GM23338 (cell line): ENCODE results near the gene VAMP8. TPM values are rescaled to one million over a fixed set of nuclear protein-coding genes. Genes with fewer than 3 reads are reported as not detected.

Source experiments
- ATAC-seq: fragments of 200-7000 bp; cut with Tn5 transposase; 3 replicates; pipeline ENCODE4 v1.9.1; 2020
- DNase-seq: peaks from one replicate; pipeline ENCODE4 v3.0.0-alpha.2; 2015; ENCODE audit warnings: low spot score
- H2AFZ ChIP-seq: fragments of 200-600 bp; sonication (generic); 2 replicates; pipeline ENCODE4 v1.8.0; 2016; ENCODE audit warnings: antibody characterized with exemption, mild to moderate bottlenecking, moderate library complexity
- H3F3A ChIP-seq: fragments of 200-600 bp; sonication (generic); replicated peaks from 2 replicates; pipeline ENCODE4 v1.8.0; 2017; ENCODE audit warnings: antibody characterized with exemption, mixed run types, low read depth
- H3K27ac ChIP-seq: fragments of 200-600 bp; sonication (generic); 2 replicates; pipeline ENCODE4 v1.6.1; 2016; ENCODE audit warnings: low read depth
- H3K27me3 ChIP-seq: fragments of 200-600 bp; sonication (generic); 2 replicates; pipeline ENCODE4 v1.8.0; 2016; ENCODE audit warnings: mild to moderate bottlenecking, mixed run types, moderate library complexity; ENCODE audit not compliant: insufficient read depth
- H3K36me3 ChIP-seq: fragments of 200-600 bp; sonication (generic); 2 replicates; pipeline ENCODE4 v1.8.0; 2016; ENCODE audit warnings: mild to moderate bottlenecking; ENCODE audit not compliant: insufficient read depth
- H3K4me1 ChIP-seq: fragments of 200-600 bp; sonication (generic); 2 replicates; pipeline ENCODE4 v1.8.0; 2016; ENCODE audit warnings: mild to moderate bottlenecking, moderate library complexity; ENCODE audit not compliant: insufficient read depth
- H3K4me2 ChIP-seq: fragments of 200-600 bp; sonication (generic); 2 replicates; pipeline ENCODE4 v1.7.1; 2017; ENCODE audit warnings: mixed run types
- H3K4me3 ChIP-seq: fragments of 200-600 bp; sonication (generic); 2 replicates; pipeline ENCODE4 v1.6.1; 2016; ENCODE audit warnings: mixed run types
- H3K79me2 ChIP-seq: fragments of 200-600 bp; sonication (generic); replicated peaks from 2 replicates; pipeline ENCODE4 v1.8.0; 2017; ENCODE audit warnings: mild to moderate bottlenecking; ENCODE audit not compliant: insufficient read depth
- H3K9me2 ChIP-seq: fragments of 200-600 bp; sonication (generic); 2 replicates; pipeline ENCODE4 v1.8.0; 2017; ENCODE audit not compliant: insufficient read depth
- H4K20me1 ChIP-seq: fragments of 200-600 bp; sonication (generic); replicated peaks from 2 replicates; pipeline ENCODE4 v1.8.0; 2017; ENCODE audit warnings: mild to moderate bottlenecking; ENCODE audit not compliant: insufficient read depth
- H3K27ac Mint-ChIP-seq: 2 replicates; pipeline ENCODE4 v1.8.0; 2020; ENCODE audit warnings: inconsistent platforms, mild to moderate bottlenecking, moderate library complexity, mixed read lengths
- H3K27me3 Mint-ChIP-seq: 3 replicates; pipeline ENCODE4 v1.8.0; 2022; ENCODE audit warnings: low read depth, mild to moderate bottlenecking, moderate library complexity, mixed read lengths, inconsistent platforms; ENCODE audit not compliant: insufficient read depth, poor library complexity
- H3K36me3 Mint-ChIP-seq: 3 replicates; pipeline ENCODE4 v1.8.0; 2021; ENCODE audit warnings: low read depth, mild to moderate bottlenecking, inconsistent platforms, moderate library complexity, mixed read lengths
- H3K4me1 Mint-ChIP-seq: 3 replicates; pipeline ENCODE4 v1.8.0; 2020; ENCODE audit warnings: mild to moderate bottlenecking, inconsistent platforms, mixed read lengths
- H3K4me3 Mint-ChIP-seq: 3 replicates; pipeline ENCODE4 v1.8.0; 2021; ENCODE audit warnings: moderate library complexity, mild to moderate bottlenecking, inconsistent platforms, mixed read lengths
- H3K9me3 Mint-ChIP-seq: 3 replicates; pipeline ENCODE4 v1.8.0; 2020; ENCODE audit warnings: moderate library complexity, mild to moderate bottlenecking, inconsistent platforms, mixed read lengths
- CREB1 ChIP-seq: fragments of 250-450 bp; sonication (Bioruptor Pico); IDR thresholded peaks from 2 replicates; pipeline ENCODE4 v1.5.0; 2020; ENCODE audit warnings: low read depth, mild to moderate bottlenecking, moderate library complexity
- EZH2 ChIP-seq: fragments of 200-600 bp; sonication (generic); IDR thresholded peaks from one replicate; pipeline ENCODE4 v1.8.0; 2017; ENCODE audit warnings: antibody characterized with exemption, mild to moderate bottlenecking, low read depth; ENCODE audit not compliant: unreplicated experiment
- EZH2phosphoT487 ChIP-seq: fragments of 200-600 bp; sonication (generic); IDR thresholded peaks from one replicate; pipeline ENCODE4 v1.8.1; 2018; ENCODE audit warnings: antibody characterized with exemption; ENCODE audit not compliant: unreplicated experiment
- JUNB ChIP-seq: IDR thresholded peaks from one replicate; pipeline ENCODE4 v1.6.1; 2016; ENCODE audit warnings: antibody characterized with exemption; ENCODE audit not compliant: unreplicated experiment
- NANOG ChIP-seq: IDR thresholded peaks from 2 replicates; pipeline ENCODE4 v1.6.1; 2016; ENCODE audit warnings: antibody characterized with exemption, borderline replicate concordance
- POLR2AphosphoS5 ChIP-seq: IDR thresholded peaks from 2 replicates; pipeline ENCODE4 v1.6.1; 2016; ENCODE audit warnings: antibody characterized with exemption, low read depth
- STAT1 ChIP-seq: IDR thresholded peaks from one replicate; pipeline ENCODE4 v1.6.1; 2016; ENCODE audit warnings: antibody characterized with exemption; ENCODE audit not compliant: unreplicated experiment
- ZNF114 ChIP-seq: fragments of 250-450 bp; sonication (Bioruptor Pico); IDR thresholded peaks from 2 replicates; pipeline ENCODE4 v1.5.0; 2020; ENCODE audit warnings: mild to moderate bottlenecking, moderate library complexity
- ZNF331 ChIP-seq: fragments of 250-450 bp; sonication (Bioruptor Pico); IDR thresholded peaks from 2 replicates; pipeline ENCODE4 v1.5.0; 2020; ENCODE audit warnings: low read depth, mild to moderate bottlenecking, moderate library complexity
- polyA plus RNA-seq: library from polyadenylated mRNA; unstranded; fragments of >200 nt; fragmentation: Nextera tagmentation; extraction: Ambion mirVana; gene quantifications from 2 replicates; pipeline ENCODE4 v1.2.1, GENCODE V29; 2016
- total RNA-seq: library from RNA; depleted of rRNA; stranded (reverse); fragments of >200 nt; shearing (Covaris generic); gene quantifications from 2 replicates; pipeline ENCODE4 v1.2.3, GENCODE V29; 2014
- TF ChIP-seq, protein P1 (sequence below), 2 experiments: fragments of 200-600 bp in 1 of 2; sonication (generic) in 1 of 2; conservative IDR thresholded peaks; 2 replicates each; pipeline versions ENCODE4 v1.5.1 to v1.6.1; 2016 to 2017; ENCODE audit warnings: antibody characterized with exemption in 2 of 2, low read depth in 2 of 2, mild to moderate bottlenecking in 2 of 2, moderate library complexity in 1 of 2
- TF ChIP-seq, protein P2 (sequence below): fragments of 250-450 bp; sonication (Bioruptor Pico); IDR thresholded peaks from 2 replicates; pipeline ENCODE4 v1.5.0; 2020; ENCODE audit warnings: mild to moderate bottlenecking, moderate library complexity
- TF ChIP-seq, protein P3 (sequence below): IDR thresholded peaks from 2 replicates; pipeline ENCODE4 v1.6.1; 2016; ENCODE audit warnings: antibody characterized with exemption
- TF ChIP-seq, protein P4 (sequence below): IDR thresholded peaks from one replicate; pipeline ENCODE4 v1.6.1; 2018; ENCODE audit warnings: antibody characterized with exemption; ENCODE audit not compliant: unreplicated experiment

The VAMP8 gene
- total and polyA plus RNA-seq, 2 experiments from 2014 or later: 16.3 to 71.7 TPM

DNA sequence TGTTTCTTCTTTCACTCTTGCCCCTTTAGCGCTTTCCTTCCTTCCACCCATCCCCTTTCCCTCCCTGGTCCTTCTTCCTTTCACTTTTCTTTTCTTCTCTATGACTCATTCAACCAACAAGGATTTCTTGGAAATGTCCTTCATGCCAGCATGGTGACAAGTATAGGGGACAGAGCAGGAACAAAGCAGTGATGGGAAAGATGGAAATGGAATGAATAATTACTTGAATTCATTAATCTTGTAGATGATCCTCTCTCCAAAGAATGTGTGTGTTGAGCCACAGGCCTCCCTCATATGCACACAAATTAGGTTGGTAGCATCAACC lies 8.4 kb downstream of the VAMP8 start:
- Histone ChIP-seq H4K20me1 (no peaks in the 10 kb centered on the region), H3K79me2 (no peaks in the 10 kb centered on the region), H3F3A (0 out of 2 replicates have a peak, but pooled peaks cover 3% of the 10 kb centered on the region), H3K36me3 (no peaks in the 10 kb centered on the region), H3K9me2 (no peaks in the 10 kb centered on the region), H3K4me3 (no peak overlapping the region), H3K4me2 (no peak overlapping the region), H3K27ac (no peak overlapping the region), H2AFZ (no peak overlapping the region), H3K27me3 (peaks cover 31% of the 10 kb centered on the region), H3K4me1 (peaks cover 7% of the 10 kb centered on the region; the same call in 1 of the 2 replicates)
- DNase-seq: no peak
- peaks cover 10% of the 10 kb centered on the region; the same call in 1 of the 3 replicates for H3K36me3 Mint-ChIP-seq
- no peak overlapping the region; the same call in 2 of the 3 replicates for H3K4me3 Mint-ChIP-seq
- peaks cover 8% of the 10 kb centered on the region for H3K4me1 Mint-ChIP-seq
- no peak overlapping the region for H3K27ac Mint-ChIP-seq
- ATAC-seq: no peak
- H3K27me3 Mint-ChIP-seq: peaks cover 28% of the 10 kb centered on the region
- 0 out of 3 replicates have a peak, but pooled peaks cover 3% of the 10 kb centered on the region for H3K9me3 Mint-ChIP-seq
- TF ChIP-seq JUNB: no peak
- no peak for TF ChIP-seq ZNF331 (CRISPR knock-in tag)
- TF ChIP-seq, protein P1, sequence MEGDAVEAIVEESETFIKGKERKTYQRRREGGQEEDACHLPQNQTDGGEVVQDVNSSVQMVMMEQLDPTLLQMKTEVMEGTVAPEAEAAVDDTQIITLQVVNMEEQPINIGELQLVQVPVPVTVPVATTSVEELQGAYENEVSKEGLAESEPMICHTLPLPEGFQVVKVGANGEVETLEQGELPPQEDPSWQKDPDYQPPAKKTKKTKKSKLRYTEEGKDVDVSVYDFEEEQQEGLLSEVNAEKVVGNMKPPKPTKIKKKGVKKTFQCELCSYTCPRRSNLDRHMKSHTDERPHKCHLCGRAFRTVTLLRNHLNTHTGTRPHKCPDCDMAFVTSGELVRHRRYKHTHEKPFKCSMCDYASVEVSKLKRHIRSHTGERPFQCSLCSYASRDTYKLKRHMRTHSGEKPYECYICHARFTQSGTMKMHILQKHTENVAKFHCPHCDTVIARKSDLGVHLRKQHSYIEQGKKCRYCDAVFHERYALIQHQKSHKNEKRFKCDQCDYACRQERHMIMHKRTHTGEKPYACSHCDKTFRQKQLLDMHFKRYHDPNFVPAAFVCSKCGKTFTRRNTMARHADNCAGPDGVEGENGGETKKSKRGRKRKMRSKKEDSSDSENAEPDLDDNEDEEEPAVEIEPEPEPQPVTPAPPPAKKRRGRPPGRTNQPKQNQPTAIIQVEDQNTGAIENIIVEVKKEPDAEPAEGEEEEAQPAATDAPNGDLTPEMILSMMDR (conservative IDR thresholded peaks at IDR 0.05; ENCODE audit: low read depth in 2 of 2): no peak
- no peak for TF ChIP-seq POLR2AphosphoS5
- TF ChIP-seq ZNF114 (CRISPR knock-in tag): no peak
- TF ChIP-seq EZH2phosphoT487: no peak
- TF ChIP-seq, protein P2, sequence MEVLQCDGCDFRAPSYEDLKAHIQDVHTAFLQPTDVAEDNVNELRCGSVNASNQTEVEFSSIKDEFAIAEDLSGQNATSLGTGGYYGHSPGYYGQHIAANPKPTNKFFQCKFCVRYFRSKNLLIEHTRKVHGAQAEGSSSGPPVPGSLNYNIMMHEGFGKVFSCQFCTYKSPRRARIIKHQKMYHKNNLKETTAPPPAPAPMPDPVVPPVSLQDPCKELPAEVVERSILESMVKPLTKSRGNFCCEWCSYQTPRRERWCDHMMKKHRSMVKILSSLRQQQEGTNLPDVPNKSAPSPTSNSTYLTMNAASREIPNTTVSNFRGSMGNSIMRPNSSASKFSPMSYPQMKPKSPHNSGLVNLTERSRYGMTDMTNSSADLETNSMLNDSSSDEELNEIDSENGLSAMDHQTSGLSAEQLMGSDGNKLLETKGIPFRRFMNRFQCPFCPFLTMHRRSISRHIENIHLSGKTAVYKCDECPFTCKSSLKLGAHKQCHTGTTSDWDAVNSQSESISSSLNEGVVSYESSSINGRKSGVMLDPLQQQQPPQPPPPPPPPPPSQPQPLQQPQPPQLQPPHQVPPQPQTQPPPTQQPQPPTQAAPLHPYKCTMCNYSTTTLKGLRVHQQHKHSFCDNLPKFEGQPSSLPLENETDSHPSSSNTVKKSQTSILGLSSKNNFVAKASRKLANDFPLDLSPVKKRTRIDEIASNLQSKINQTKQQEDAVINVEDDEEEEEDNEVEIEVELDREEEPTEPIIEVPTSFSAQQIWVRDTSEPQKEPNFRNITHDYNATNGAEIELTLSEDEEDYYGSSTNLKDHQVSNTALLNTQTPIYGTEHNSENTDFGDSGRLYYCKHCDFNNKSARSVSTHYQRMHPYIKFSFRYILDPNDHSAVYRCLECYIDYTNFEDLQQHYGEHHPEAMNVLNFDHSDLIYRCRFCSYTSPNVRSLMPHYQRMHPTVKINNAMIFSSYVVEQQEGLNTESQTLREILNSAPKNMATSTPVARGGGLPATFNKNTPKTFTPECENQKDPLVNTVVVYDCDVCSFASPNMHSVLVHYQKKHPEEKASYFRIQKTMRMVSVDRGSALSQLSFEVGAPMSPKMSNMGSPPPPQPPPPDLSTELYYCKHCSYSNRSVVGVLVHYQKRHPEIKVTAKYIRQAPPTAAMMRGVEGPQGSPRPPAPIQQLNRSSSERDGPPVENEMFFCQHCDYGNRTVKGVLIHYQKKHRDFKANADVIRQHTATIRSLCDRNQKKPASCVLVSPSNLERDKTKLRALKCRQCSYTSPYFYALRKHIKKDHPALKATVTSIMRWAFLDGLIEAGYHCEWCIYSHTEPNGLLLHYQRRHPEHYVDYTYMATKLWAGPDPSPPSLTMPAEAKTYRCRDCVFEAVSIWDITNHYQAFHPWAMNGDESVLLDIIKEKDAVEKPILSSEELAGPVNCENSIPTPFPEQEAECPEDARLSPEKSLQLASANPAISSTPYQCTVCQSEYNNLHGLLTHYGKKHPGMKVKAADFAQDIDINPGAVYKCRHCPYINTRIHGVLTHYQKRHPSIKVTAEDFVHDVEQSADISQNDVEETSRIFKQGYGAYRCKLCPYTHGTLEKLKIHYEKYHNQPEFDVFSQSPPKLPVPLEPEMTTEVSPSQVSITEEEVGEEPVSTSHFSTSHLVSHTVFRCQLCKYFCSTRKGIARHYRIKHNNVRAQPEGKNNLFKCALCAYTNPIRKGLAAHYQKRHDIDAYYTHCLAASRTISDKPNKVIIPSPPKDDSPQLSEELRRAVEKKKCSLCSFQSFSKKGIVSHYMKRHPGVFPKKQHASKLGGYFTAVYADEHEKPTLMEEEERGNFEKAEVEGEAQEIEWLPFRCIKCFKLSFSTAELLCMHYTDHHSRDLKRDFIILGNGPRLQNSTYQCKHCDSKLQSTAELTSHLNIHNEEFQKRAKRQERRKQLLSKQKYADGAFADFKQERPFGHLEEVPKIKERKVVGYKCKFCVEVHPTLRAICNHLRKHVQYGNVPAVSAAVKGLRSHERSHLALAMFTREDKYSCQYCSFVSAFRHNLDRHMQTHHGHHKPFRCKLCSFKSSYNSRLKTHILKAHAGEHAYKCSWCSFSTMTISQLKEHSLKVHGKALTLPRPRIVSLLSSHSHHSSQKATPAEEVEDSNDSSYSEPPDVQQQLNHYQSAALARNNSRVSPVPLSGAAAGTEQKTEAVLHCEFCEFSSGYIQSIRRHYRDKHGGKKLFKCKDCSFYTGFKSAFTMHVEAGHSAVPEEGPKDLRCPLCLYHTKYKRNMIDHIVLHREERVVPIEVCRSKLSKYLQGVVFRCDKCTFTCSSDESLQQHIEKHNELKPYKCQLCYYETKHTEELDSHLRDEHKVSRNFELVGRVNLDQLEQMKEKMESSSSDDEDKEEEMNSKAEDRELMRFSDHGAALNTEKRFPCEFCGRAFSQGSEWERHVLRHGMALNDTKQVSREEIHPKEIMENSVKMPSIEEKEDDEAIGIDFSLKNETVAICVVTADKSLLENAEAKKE (CRISPR knock-in tag): no peak
- TF ChIP-seq EZH2: no peak
- no peak for TF ChIP-seq STAT1
- TF ChIP-seq, protein P3, sequence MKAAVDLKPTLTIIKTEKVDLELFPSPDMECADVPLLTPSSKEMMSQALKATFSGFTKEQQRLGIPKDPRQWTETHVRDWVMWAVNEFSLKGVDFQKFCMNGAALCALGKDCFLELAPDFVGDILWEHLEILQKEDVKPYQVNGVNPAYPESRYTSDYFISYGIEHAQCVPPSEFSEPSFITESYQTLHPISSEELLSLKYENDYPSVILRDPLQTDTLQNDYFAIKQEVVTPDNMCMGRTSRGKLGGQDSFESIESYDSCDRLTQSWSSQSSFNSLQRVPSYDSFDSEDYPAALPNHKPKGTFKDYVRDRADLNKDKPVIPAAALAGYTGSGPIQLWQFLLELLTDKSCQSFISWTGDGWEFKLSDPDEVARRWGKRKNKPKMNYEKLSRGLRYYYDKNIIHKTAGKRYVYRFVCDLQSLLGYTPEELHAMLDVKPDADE: no peak
- no peak for TF ChIP-seq CREB1
- no peak for TF ChIP-seq NANOG
- TF ChIP-seq, protein P4, sequence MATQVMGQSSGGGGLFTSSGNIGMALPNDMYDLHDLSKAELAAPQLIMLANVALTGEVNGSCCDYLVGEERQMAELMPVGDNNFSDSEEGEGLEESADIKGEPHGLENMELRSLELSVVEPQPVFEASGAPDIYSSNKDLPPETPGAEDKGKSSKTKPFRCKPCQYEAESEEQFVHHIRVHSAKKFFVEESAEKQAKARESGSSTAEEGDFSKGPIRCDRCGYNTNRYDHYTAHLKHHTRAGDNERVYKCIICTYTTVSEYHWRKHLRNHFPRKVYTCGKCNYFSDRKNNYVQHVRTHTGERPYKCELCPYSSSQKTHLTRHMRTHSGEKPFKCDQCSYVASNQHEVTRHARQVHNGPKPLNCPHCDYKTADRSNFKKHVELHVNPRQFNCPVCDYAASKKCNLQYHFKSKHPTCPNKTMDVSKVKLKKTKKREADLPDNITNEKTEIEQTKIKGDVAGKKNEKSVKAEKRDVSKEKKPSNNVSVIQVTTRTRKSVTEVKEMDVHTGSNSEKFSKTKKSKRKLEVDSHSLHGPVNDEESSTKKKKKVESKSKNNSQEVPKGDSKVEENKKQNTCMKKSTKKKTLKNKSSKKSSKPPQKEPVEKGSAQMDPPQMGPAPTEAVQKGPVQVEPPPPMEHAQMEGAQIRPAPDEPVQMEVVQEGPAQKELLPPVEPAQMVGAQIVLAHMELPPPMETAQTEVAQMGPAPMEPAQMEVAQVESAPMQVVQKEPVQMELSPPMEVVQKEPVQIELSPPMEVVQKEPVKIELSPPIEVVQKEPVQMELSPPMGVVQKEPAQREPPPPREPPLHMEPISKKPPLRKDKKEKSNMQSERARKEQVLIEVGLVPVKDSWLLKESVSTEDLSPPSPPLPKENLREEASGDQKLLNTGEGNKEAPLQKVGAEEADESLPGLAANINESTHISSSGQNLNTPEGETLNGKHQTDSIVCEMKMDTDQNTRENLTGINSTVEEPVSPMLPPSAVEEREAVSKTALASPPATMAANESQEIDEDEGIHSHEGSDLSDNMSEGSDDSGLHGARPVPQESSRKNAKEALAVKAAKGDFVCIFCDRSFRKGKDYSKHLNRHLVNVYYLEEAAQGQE: no peak
